SK-N-SH (cell line): ENCODE results near the gene ANKS1B.

Source experiments
- CHD2 ChIP-seq: fragments of 150-350 bp; IDR thresholded peaks from 2 replicates; pipeline ENCODE4 v1.6.1; 2018; ENCODE audit warnings: low read length; ENCODE audit not compliant: partially characterized antibody
- CTCF ChIP-seq: fragments of 200-600 bp; sonication (generic); IDR thresholded peaks from 2 replicates; pipeline ENCODE4 v1.6.1; 2017; ENCODE audit warnings: antibody characterized with exemption, mild to moderate bottlenecking, moderate library complexity
- ELF1 ChIP-seq: IDR thresholded peaks from 2 replicates; pipeline ENCODE4 v1.4.0; 2012
- EZH2phosphoT487 ChIP-seq: fragments of 200-600 bp; sonication (generic); IDR thresholded peaks from 2 replicates; pipeline ENCODE4 v1.6.1; 2017; ENCODE audit warnings: low read depth, mixed run types, mild to moderate bottlenecking, antibody characterized with exemption, moderate library complexity, borderline replicate concordance
- JUND ChIP-seq: IDR thresholded peaks from 2 replicates; pipeline ENCODE4 v1.4.0; 2012
- MAX ChIP-seq: IDR thresholded peaks from 2 replicates; pipeline ENCODE4 v1.4.0; 2012; ENCODE audit warnings: low read depth
- PBX3 ChIP-seq: IDR thresholded peaks from 2 replicates; pipeline ENCODE4; 2012
- POLR2AphosphoS5 ChIP-seq: IDR thresholded peaks from 2 replicates; pipeline ENCODE4 v1.6.1; 2012; ENCODE audit warnings: low read depth, low read length
- RAD21 ChIP-seq: IDR thresholded peaks from 2 replicates; pipeline ENCODE4 v1.6.1; 2012; ENCODE audit warnings: mild to moderate bottlenecking, low read length
- RFX5 ChIP-seq: IDR thresholded peaks from 2 replicates; pipeline ENCODE4 v1.6.1; 2012; ENCODE audit warnings: mild to moderate bottlenecking, improper control_type of control experiment, low read length
- TAF1 ChIP-seq: IDR thresholded peaks from 2 replicates; pipeline ENCODE4 v1.6.1; 2012; ENCODE audit warnings: low read depth, mild to moderate bottlenecking, low read length, moderate library complexity, borderline replicate concordance
- TEAD4 ChIP-seq: IDR thresholded peaks from 2 replicates; pipeline ENCODE4 v1.4.0; 2012; ENCODE audit warnings: mild to moderate bottlenecking, borderline replicate concordance; ENCODE audit not compliant: insufficient read depth
- YY1 ChIP-seq: IDR thresholded peaks from 2 replicates; pipeline ENCODE4 v1.4.0; 2012; ENCODE audit warnings: low read depth, mild to moderate bottlenecking

GRCh38 chr12:99704458-99704857, 280.3 kb downstream of the ANKS1B start:
- TF ChIP-seq CTCF: no peak
- no peak for TF ChIP-seq TAF1
- TF ChIP-seq RAD21: no peak
- TF ChIP-seq POLR2AphosphoS5: no peak
- no peak for TF ChIP-seq EZH2phosphoT487
- no peak for TF ChIP-seq JUND
- TF ChIP-seq ELF1: no peak
- TF ChIP-seq YY1: no peak
- no peak for TF ChIP-seq RFX5
- TF ChIP-seq PBX3: no peak
- no peak for TF ChIP-seq TEAD4
- no peak for TF ChIP-seq MAX
- TF ChIP-seq CHD2: no peak
